Calu3 (cell line): ENCODE results near the gene DIS3L2. TPM values are rescaled to one million over a fixed set of nuclear protein-coding genes. Genes with fewer than 3 reads are reported as not detected.
"Not testable (repeated sequence)": the region's sequence is repeated elsewhere in the genome, so short reads cannot be mapped to it uniquely, and the experiment has no call there.

ENCODE experiments used
- BruUV-seq: library from RNA; stranded (reverse); fragments of 400-500 nt; replicated peaks from 2 replicates; lab custom pipeline; 2021; lab: Mats Ljungman, UMichigan
- CTCF ChIA-PET: fragments of 300-600 bp; sonication (Branson Sonifier 250); formaldehyde crosslinking; loops from one replicate; lab custom pipeline; 2022; ENCODE audit warnings: antibody characterized with exemption; lab: Charles Lee
- DNase-seq: peaks from one replicate; pipeline ENCODE4 v3.0.0; 2022
- H3K27ac Mint-ChIP-seq: one replicate; pipeline ENCODE4 v1.8.0; 2022; ENCODE audit warnings: mixed read lengths; ENCODE audit not compliant: unreplicated experiment
- H3K27me3 Mint-ChIP-seq: one replicate; pipeline ENCODE4 v1.8.0; 2022; ENCODE audit warnings: mixed read lengths; ENCODE audit not compliant: unreplicated experiment
- H3K36me3 Mint-ChIP-seq: one replicate; pipeline ENCODE4 v1.8.0; 2022; ENCODE audit warnings: mild to moderate bottlenecking, moderate library complexity, mixed read lengths; ENCODE audit not compliant: insufficient read depth, unreplicated experiment
- H3K4me1 Mint-ChIP-seq: one replicate; pipeline ENCODE4 v1.8.0; 2022; ENCODE audit warnings: mild to moderate bottlenecking, low read depth, mixed read lengths; ENCODE audit not compliant: unreplicated experiment
- H3K4me3 Mint-ChIP-seq: one replicate; pipeline ENCODE4 v1.8.0; 2022; ENCODE audit warnings: mild to moderate bottlenecking, low read depth, moderate library complexity, mixed read lengths; ENCODE audit not compliant: unreplicated experiment
- H3K9me3 Mint-ChIP-seq: one replicate; pipeline ENCODE4 v1.8.0; 2022; ENCODE audit warnings: low read depth, mixed read lengths; ENCODE audit not compliant: unreplicated experiment
- CTCF ChIP-seq: fragments of 200-600 bp; IDR thresholded peaks from one replicate; pipeline ENCODE4 v1.8.0; 2022; ENCODE audit warnings: antibody characterized with exemption; ENCODE audit not compliant: unreplicated experiment
- intact Hi-C: fragments of 100-400 bp; cut with micrococcal nuclease; formaldehyde crosslinking; loops from one replicate; pipeline ENCODE4 v1.10.0; 2022; ENCODE audit not compliant: unreplicated experiment
- total RNA-seq: library from RNA; stranded (reverse); gene quantifications from 2 replicates; pipeline ENCODE4 v1.2.3, GENCODE V29; 2022

DIS3L2 gene
- total RNA-seq, 1 experiment from 2014 or later = 46.0 TPM

GRCh38 chr2:232332244-232332939 is 370.9 kb downstream of the DIS3L2 start:
- H3K36me3 Mint-ChIP-seq, BruUV-seq, H3K9me3 Mint-ChIP-seq, DNase-seq, H3K27me3 Mint-ChIP-seq, H3K4me3 Mint-ChIP-seq, intact Hi-C loops, H3K4me1 Mint-ChIP-seq, CTCF ChIA-PET, H3K27ac Mint-ChIP-seq: not testable (repeated sequence)

- no peak for TF ChIP-seq CTCF
- Mint-ChIP-seq H3K4me1 (no peaks in the 10 kb centered on the region), H3K27ac (no peak overlapping the region), H3K36me3 (peaks cover 7% of the 10 kb centered on the region), H3K9me3 (no peaks in the 10 kb centered on the region), H3K4me3 (no peak overlapping the region), H3K27me3 (no peaks in the 10 kb centered on the region)
- CTCF ChIA-PET = no interaction called here
- DNase-seq = no peak
- intact Hi-C loops = no loop called here
- BruUV-seq = no TSS peak
Observed at GRCh38 chr2:232332940-232333259, 371.4 kb downstream of the DIS3L2 start.

- peak; percentile 73 for TF ChIP-seq CTCF
- Mint-ChIP-seq H3K36me3 (peaks cover 8% of the 10 kb centered on the region), H3K4me1 (no peaks in the 10 kb centered on the region), H3K9me3 (no peaks in the 10 kb centered on the region), H3K27ac (no peak overlapping the region), H3K4me3 (no peak overlapping the region), H3K27me3 (no peaks in the 10 kb centered on the region)
- BruUV-seq = no TSS peak
- CTCF ChIA-PET = interaction anchor here (0.6 kb wide), 1 partner anchor 124 kb away, joined by 3 read pairs; no protein-coding TSS in a partner anchor
- intact Hi-C loops = no loop called here
- DNase-seq = peak; percentile 48
Observed at GRCh38 chr2:232333361-232334135, 372.0 kb downstream of the DIS3L2 start.

GRCh38 chr2:232334136-232334884 is 372.8 kb downstream of the DIS3L2 start:
- DNase-seq, BruUV-seq, H3K4me3 Mint-ChIP-seq, H3K27me3 Mint-ChIP-seq, H3K27ac Mint-ChIP-seq, H3K4me1 Mint-ChIP-seq, intact Hi-C loops, H3K9me3 Mint-ChIP-seq: not testable (repeated sequence)
- CTCF ChIA-PET = interaction anchor here (0.6 to 0.7 kb wide), 2 partner anchors 89 to 417 kb away, joined by 3 read pairs; no protein-coding TSS in a partner anchor
- peaks cover 15% of the 10 kb centered on the region for H3K36me3 Mint-ChIP-seq

GRCh38 chr2:232334885-232335205 is 373.3 kb downstream of the DIS3L2 start:
- CTCF ChIA-PET = interaction anchor here (0.7 kb wide), 1 partner anchor 90 kb away, joined by 3 read pairs; no protein-coding TSS in a partner anchor
- H3K27me3 Mint-ChIP-seq, H3K4me1 Mint-ChIP-seq, H3K4me3 Mint-ChIP-seq, BruUV-seq, DNase-seq, H3K27ac Mint-ChIP-seq, intact Hi-C loops, H3K9me3 Mint-ChIP-seq: not testable (repeated sequence)
- H3K36me3 Mint-ChIP-seq = peaks cover 21% of the 10 kb centered on the region
